ENCODE measurements around the gene LIF. TPM values are rescaled to one million over a fixed set of nuclear protein-coding genes. Genes with fewer than 3 reads are reported as not detected.

The LIF gene
- total RNA-seq, 3 donors from 2014 or later (not counting 1 experiment from before 2014, with no cell fraction given), result 2.0 to 2.7 (median 2.6) TPM

GRCh38 chr22:30205281-30206115 is 41.1 kb downstream of the LIF start:
- no peak for ATAC-seq
- no peak for DNase-seq
- no peak overlapping the region for H3K27ac Mint-ChIP-seq

GRCh38 chr22:30204742-30205111 is 41.8 kb downstream of the LIF start:
- DNase-seq (no peak), ATAC-seq (no peak)
- Mint-ChIP-seq H3K27me3 (ENCODE audit: low read depth in 2 of 2) (no peaks in the 10 kb centered on the region), H3K27ac (no peak overlapping the region), H3K4me3 (no peak overlapping the region), H3K9me3 (no peaks in the 10 kb centered on the region), H3K36me3 (no peaks in the 10 kb centered on the region), H3K4me1 (no peaks in the 10 kb centered on the region)
- no peaks in the 10 kb centered on the region for H3K4me1 ChIP-seq (ENCODE audit: control insufficient read depth, insufficient read depth, low read length)
- no peak overlapping the region for H3K27ac ChIP-seq (ENCODE audit: low read length)
- intact Hi-C loops (cut with micrococcal nuclease), result no loop called here
- no peaks in the 10 kb centered on the region for H3K36me3 ChIP-seq (ENCODE audit: control insufficient read depth, insufficient read depth, low read length)
- H3K27me3 ChIP-seq (ENCODE audit: control insufficient read depth, insufficient read depth, low read length), result no peaks in the 10 kb centered on the region
- 97% methylated on average over 10 of the region's 10 CpGs for WGBS (ENCODE audit: insufficient coverage)
- TF ChIP-seq, protein P1, sequence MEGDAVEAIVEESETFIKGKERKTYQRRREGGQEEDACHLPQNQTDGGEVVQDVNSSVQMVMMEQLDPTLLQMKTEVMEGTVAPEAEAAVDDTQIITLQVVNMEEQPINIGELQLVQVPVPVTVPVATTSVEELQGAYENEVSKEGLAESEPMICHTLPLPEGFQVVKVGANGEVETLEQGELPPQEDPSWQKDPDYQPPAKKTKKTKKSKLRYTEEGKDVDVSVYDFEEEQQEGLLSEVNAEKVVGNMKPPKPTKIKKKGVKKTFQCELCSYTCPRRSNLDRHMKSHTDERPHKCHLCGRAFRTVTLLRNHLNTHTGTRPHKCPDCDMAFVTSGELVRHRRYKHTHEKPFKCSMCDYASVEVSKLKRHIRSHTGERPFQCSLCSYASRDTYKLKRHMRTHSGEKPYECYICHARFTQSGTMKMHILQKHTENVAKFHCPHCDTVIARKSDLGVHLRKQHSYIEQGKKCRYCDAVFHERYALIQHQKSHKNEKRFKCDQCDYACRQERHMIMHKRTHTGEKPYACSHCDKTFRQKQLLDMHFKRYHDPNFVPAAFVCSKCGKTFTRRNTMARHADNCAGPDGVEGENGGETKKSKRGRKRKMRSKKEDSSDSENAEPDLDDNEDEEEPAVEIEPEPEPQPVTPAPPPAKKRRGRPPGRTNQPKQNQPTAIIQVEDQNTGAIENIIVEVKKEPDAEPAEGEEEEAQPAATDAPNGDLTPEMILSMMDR (IDR thresholded peaks at IDR 0.05), result no peak
- H3K9me3 ChIP-seq (ENCODE audit: control insufficient read depth, insufficient read depth, low read length), result no peaks in the 10 kb centered on the region
- H3K4me3 ChIP-seq (ENCODE audit: low read length), result no peak overlapping the region

More at GRCh38 chr22:30205281-30206115, 41.1 kb downstream of the LIF start:
- no peak overlapping the region for H3K4me3 Mint-ChIP-seq
- no peaks in the 10 kb centered on the region for H3K36me3 Mint-ChIP-seq
- 92% methylated on average over 25 of the region's 25 CpGs for WGBS (ENCODE audit: insufficient coverage)
- H3K4me3 ChIP-seq (ENCODE audit: low read length), result no peak overlapping the region
- no peaks in the 10 kb centered on the region for H3K9me3 ChIP-seq (ENCODE audit: control insufficient read depth, insufficient read depth, low read length)
- no peaks in the 10 kb centered on the region for H3K9me3 Mint-ChIP-seq
- no peak overlapping the region for H3K27ac ChIP-seq (ENCODE audit: low read length)
- H3K36me3 ChIP-seq (ENCODE audit: control insufficient read depth, insufficient read depth, low read length), result no peaks in the 10 kb centered on the region
- TF ChIP-seq, protein P1 (IDR thresholded peaks at IDR 0.05), result no peak
- no peaks in the 10 kb centered on the region for H3K4me1 ChIP-seq (ENCODE audit: control insufficient read depth, insufficient read depth, low read length)
- no peaks in the 10 kb centered on the region for H3K4me1 Mint-ChIP-seq
- intact Hi-C loops (cut with micrococcal nuclease), result no loop called here
- H3K27me3 Mint-ChIP-seq (ENCODE audit: low read depth in 2 of 2), result no peaks in the 10 kb centered on the region
- H3K27me3 ChIP-seq (ENCODE audit: control insufficient read depth, insufficient read depth, low read length), result no peaks in the 10 kb centered on the region

GRCh38 chr22:30204015-30204741 is 42.4 kb downstream of the LIF start:
- no peaks in the 10 kb centered on the region for H3K4me1 ChIP-seq (ENCODE audit: control insufficient read depth, insufficient read depth, low read length)
- Mint-ChIP-seq H3K27ac (no peak overlapping the region), H3K9me3 (no peaks in the 10 kb centered on the region), H3K4me1 (no peaks in the 10 kb centered on the region), H3K27me3 (ENCODE audit: low read depth in 2 of 2) (no peaks in the 10 kb centered on the region), H3K4me3 (no peak overlapping the region), H3K36me3 (no peaks in the 10 kb centered on the region)
- no peaks in the 10 kb centered on the region for H3K36me3 ChIP-seq (ENCODE audit: control insufficient read depth, insufficient read depth, low read length)
- H3K4me3 ChIP-seq (ENCODE audit: low read length), result no peak overlapping the region
- intact Hi-C loops (cut with micrococcal nuclease), result no loop called here
- no peak for ATAC-seq
- H3K9me3 ChIP-seq (ENCODE audit: control insufficient read depth, insufficient read depth, low read length), result no peaks in the 10 kb centered on the region
- no peak overlapping the region for H3K27ac ChIP-seq (ENCODE audit: low read length)
- WGBS (ENCODE audit: insufficient coverage), result 77% methylated on average over 7 of the region's 7 CpGs
- no peaks in the 10 kb centered on the region for H3K27me3 ChIP-seq (ENCODE audit: control insufficient read depth, insufficient read depth, low read length)
- no peak for DNase-seq
- TF ChIP-seq, protein P1 (IDR thresholded peaks at IDR 0.05), result no peak
